Keratinocyte (primary cell): Measurements from ENCODE around the gene SMAD5. TPM values are rescaled to one million over a fixed set of nuclear protein-coding genes. Genes with fewer than 3 reads are reported as not detected.

Experiments used
- DNase-seq: peaks from one replicate; pipeline ENCODE4 v3.0.0-alpha.2; 2011; ENCODE audit warnings: low read depth, missing footprints, low spot score
- FAIRE-seq: peaks from 2 replicates; lab custom pipeline; 2011; peaks lifted over from hg19 to GRCh38; lab: Jason Lieb, UNC
- H2AFZ ChIP-seq: 2 replicates; pipeline ENCODE4 v1.6.0; 2012; ENCODE audit warnings: low read length, control low read depth, inconsistent platforms; ENCODE audit not compliant: control insufficient read depth
- H3K27ac ChIP-seq: 2 replicates; pipeline ENCODE4 v1.5.1; 2011; ENCODE audit warnings: low read length; ENCODE audit not compliant: control insufficient read depth, insufficient read depth
- H3K27me3 ChIP-seq: 3 replicates; pipeline ENCODE4 v1.6.0; 2011; ENCODE audit warnings: low read length; ENCODE audit not compliant: control insufficient read depth, insufficient read depth; ENCODE audit errors: extremely low read depth
- H3K36me3 ChIP-seq, 2 experiments: 2 replicates in 1 of 2; 3 replicates in 1 of 2; pipeline ENCODE4 v1.5.1; 2011; ENCODE audit warnings: low read length in 2 of 2, mild to moderate bottlenecking in 1 of 2; ENCODE audit not compliant: control insufficient read depth in 2 of 2, insufficient read depth in 2 of 2; ENCODE audit errors: extremely low read depth in 1 of 2
- H3K4me1 ChIP-seq: 3 replicates; pipeline ENCODE4 v1.5.1; 2011; ENCODE audit warnings: low read length; ENCODE audit not compliant: control insufficient read depth, insufficient read depth; ENCODE audit errors: extremely low read depth
- H3K4me2 ChIP-seq: 3 replicates; pipeline ENCODE4 v1.6.0; 2011; ENCODE audit warnings: low read depth, low read length; ENCODE audit not compliant: control insufficient read depth, insufficient read depth; ENCODE audit errors: extremely low read depth
- H3K4me3 ChIP-seq, 3 experiments: fragments of 200-600 bp in 1 of 3; sonication (generic) in 1 of 3; 2 replicates in 2 of 3; 3 replicates in 1 of 3; pipeline ENCODE4 v1.5.1; 2011 to 2016; ENCODE audit warnings: low read length in 3 of 3, mild to moderate bottlenecking in 3 of 3, control low read depth in 2 of 3, inconsistent platforms in 1 of 3, low read depth in 1 of 3, mixed read lengths in 1 of 3, mixed run types in 1 of 3, moderate library complexity in 1 of 3; ENCODE audit not compliant: control insufficient read depth in 2 of 3, insufficient read depth in 2 of 3; ENCODE audit errors: extremely low read depth in 1 of 3
- H3K79me2 ChIP-seq: 2 replicates; pipeline ENCODE4 v1.6.0; 2012; ENCODE audit warnings: low read length; ENCODE audit not compliant: control insufficient read depth, insufficient read depth
- H3K9ac ChIP-seq: 3 replicates; pipeline ENCODE4 v1.6.0; 2011; ENCODE audit warnings: low read length; ENCODE audit not compliant: control insufficient read depth, insufficient read depth; ENCODE audit errors: extremely low read depth
- H3K9me1 ChIP-seq: 3 replicates; pipeline ENCODE4 v1.6.0; 2011; ENCODE audit warnings: low read length; ENCODE audit not compliant: control insufficient read depth, insufficient read depth; ENCODE audit errors: extremely low read depth
- H3K9me3 ChIP-seq: 2 replicates; pipeline ENCODE4 v1.5.1; 2012; ENCODE audit warnings: low read depth, low read length; ENCODE audit not compliant: control insufficient read depth
- H4K20me1 ChIP-seq: 3 replicates; pipeline ENCODE4 v1.6.0; 2011; ENCODE audit warnings: low read length; ENCODE audit not compliant: control insufficient read depth, insufficient read depth; ENCODE audit errors: extremely low read depth
- EZH2 ChIP-seq: IDR thresholded peaks from one replicate; pipeline ENCODE4 v1.6.1; 2012; ENCODE audit warnings: inconsistent platforms, mild to moderate bottlenecking, low read length, moderate library complexity
- dilution Hi-C: fragments of 300-500 bp; cut with MboI; formaldehyde crosslinking; loops from one replicate; pipeline ENCODE4 v1.7.0; 2020; ENCODE audit warnings: low sequenced_read_pairs; ENCODE audit not compliant: extremely low pct_ligation_motif_present
- polyA plus RNA-seq, 5 experiments: library from polyadenylated mRNA; depleted of rRNA in 3 of 5; stranded (reverse) in 3 of 5; stranded (forward) in 1 of 5; unstranded in 1 of 5; fragments of >200 nt; gene quantifications; 1 replicate in 1 of 5; 2 replicates in 3 of 5; 3 replicates in 1 of 5; pipeline versions ENCODE4 v1.2.1 to v1.2.3, GENCODE V29; 2011 to 2012; ENCODE audit warnings: missing spikeins in 2 of 5, low read depth in 1 of 5, low replicate concordance in 1 of 5
- TF ChIP-seq, protein P1 (sequence below), 3 experiments: IDR thresholded peaks in 1 of 3; conservative IDR thresholded peaks in 1 of 3; optimal IDR thresholded peaks in 1 of 3; 2 replicates in 2 of 3; 3 replicates in 1 of 3; pipeline versions ENCODE3 to v1.5.1; 2011; ENCODE audit warnings: low read length in 3 of 3, mild to moderate bottlenecking in 3 of 3, moderate library complexity in 2 of 3, control low read depth in 1 of 3, inconsistent platforms in 1 of 3; ENCODE audit not compliant: insufficient read depth in 2 of 3; ENCODE audit errors: extremely low read depth in 1 of 3

Gene SMAD5
- polyA plus RNA-seq, 1 donor (not counting 4 experiments of a cell fraction or from before 2014, with no cell fraction given) = 72.1 TPM

DNA sequence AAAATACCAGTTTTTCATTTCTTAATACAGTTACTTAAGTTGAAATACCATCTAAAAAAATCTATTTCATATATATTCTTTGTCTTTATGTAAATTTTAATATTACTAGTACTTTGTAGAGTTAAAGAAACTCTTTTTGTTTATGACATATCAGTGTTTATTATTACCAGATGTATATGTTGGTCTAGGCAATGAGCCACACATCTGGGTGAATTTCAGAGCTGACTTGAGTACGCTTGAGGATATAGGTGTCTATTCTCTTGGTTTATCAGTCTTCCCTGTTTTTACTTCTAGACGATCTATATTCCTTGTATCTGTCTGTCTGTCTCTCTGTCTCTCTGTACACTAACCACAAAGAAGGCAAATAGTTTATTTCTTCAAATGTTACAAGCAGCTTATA lies 2.9 kb downstream of the SMAD5 start:
- Histone ChIP-seq H3K9me3 (no peaks in the 10 kb centered on the region), H3K9ac (no peak overlapping the region), H3K4me3 (no peak overlapping the region), H3K79me2 (peaks cover 74% of the 10 kb centered on the region), H4K20me1 (peaks cover 21% of the 10 kb centered on the region), H3K9me1 (no peaks in the 10 kb centered on the region), H3K36me3 (peaks cover 0 to 4% of the 10 kb centered on the region in 2 experiments), H3K4me1 (peaks cover 52% of the 10 kb centered on the region), H3K4me2 (peak overlapping the region; percentile 20), H3K27ac (peak overlapping the region; percentile 31), H3K27me3 (no peaks in the 10 kb centered on the region), H2AFZ (no peak overlapping the region)
- TF ChIP-seq, protein P1, sequence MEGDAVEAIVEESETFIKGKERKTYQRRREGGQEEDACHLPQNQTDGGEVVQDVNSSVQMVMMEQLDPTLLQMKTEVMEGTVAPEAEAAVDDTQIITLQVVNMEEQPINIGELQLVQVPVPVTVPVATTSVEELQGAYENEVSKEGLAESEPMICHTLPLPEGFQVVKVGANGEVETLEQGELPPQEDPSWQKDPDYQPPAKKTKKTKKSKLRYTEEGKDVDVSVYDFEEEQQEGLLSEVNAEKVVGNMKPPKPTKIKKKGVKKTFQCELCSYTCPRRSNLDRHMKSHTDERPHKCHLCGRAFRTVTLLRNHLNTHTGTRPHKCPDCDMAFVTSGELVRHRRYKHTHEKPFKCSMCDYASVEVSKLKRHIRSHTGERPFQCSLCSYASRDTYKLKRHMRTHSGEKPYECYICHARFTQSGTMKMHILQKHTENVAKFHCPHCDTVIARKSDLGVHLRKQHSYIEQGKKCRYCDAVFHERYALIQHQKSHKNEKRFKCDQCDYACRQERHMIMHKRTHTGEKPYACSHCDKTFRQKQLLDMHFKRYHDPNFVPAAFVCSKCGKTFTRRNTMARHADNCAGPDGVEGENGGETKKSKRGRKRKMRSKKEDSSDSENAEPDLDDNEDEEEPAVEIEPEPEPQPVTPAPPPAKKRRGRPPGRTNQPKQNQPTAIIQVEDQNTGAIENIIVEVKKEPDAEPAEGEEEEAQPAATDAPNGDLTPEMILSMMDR (optimal IDR thresholded peaks at IDR 0.05 in 1 of 3, IDR thresholded peaks at IDR 0.05 in 1 of 3, conservative IDR thresholded peaks at IDR 0.05 in 1 of 3; ENCODE audit: extremely low read depth in 1 of 3, insufficient read depth in 2 of 3, low read length in 3 of 3) = no peak
- no peak for TF ChIP-seq EZH2
- DNase-seq = no peak
- dilution Hi-C loops = no loop called here
- no peak for FAIRE-seq

DNA sequence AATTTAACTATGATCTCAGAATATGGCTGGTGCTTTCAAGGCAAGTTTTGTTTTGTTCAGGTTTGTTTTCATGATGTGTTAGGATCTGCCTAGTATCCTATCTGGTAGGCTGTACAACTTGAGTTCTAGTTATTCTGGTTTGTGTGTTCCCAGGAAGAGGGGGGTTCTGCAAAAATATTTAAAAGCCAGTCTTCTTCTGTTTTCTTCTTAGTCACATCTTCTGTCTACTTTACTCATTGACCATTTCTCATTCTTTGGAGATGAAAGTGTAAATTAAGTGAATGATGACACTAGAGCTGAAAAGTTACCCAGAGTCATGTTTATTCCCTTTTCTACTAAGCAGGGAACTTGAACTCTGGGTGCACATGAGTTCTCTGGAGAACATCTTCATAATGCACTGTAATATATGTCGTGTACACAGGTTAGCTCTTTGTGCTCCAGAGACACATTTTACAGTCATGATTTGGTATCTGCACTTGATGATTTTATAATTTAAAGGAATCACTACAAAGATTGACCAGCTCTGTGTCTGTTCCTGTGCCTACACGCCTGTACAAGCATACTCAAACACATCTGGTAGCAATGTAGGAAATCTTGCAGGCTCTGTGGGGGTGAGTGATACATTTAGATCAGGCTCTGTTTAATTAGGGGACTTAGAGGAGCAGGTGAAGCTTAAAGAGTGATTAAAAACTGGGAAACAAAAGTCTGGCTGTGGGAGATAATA lies 5.0 kb downstream of the SMAD5 start:
- Histone ChIP-seq H3K9ac (peak overlapping the region; percentile 36), H3K27ac (peak overlapping the region; percentile 63), H4K20me1 (peaks cover 23% of the 10 kb centered on the region)

More for the DNA sequence above, 5.0 kb downstream of the SMAD5 start:
- Histone ChIP-seq H3K9me3 (no peaks in the 10 kb centered on the region), H3K36me3 (peaks cover 0 to 4% of the 10 kb centered on the region in 2 experiments), H2AFZ (no peak overlapping the region), H3K27me3 (no peaks in the 10 kb centered on the region), H3K9me1 (no peaks in the 10 kb centered on the region), H3K4me1 (peaks cover 60% of the 10 kb centered on the region), H3K4me3 (peak overlapping the region in 2 of 3 experiments; percentile 23 to 43), H3K79me2 (peaks cover 95% of the 10 kb centered on the region), H3K4me2 (peak overlapping the region; percentile 68)
- FAIRE-seq (peak; percentile 61), DNase-seq (peak; percentile 66)
- dilution Hi-C loops = no loop called here
- TF ChIP-seq EZH2 = no peak
- TF ChIP-seq, protein P1 (optimal IDR thresholded peaks at IDR 0.05 in 1 of 3, IDR thresholded peaks at IDR 0.05 in 1 of 3, conservative IDR thresholded peaks at IDR 0.05 in 1 of 3; ENCODE audit: extremely low read depth in 1 of 3, insufficient read depth in 2 of 3, low read length in 3 of 3) = no peak
